Measurements from ENCODE around the gene ARMC3. TPM values are rescaled to one million over a fixed set of nuclear protein-coding genes. Genes with fewer than 3 reads are reported as not detected.

ARMC3 gene
- total and polyA plus RNA-seq, 4 donors = 0.05 TPM; not detected in 3

DNA sequence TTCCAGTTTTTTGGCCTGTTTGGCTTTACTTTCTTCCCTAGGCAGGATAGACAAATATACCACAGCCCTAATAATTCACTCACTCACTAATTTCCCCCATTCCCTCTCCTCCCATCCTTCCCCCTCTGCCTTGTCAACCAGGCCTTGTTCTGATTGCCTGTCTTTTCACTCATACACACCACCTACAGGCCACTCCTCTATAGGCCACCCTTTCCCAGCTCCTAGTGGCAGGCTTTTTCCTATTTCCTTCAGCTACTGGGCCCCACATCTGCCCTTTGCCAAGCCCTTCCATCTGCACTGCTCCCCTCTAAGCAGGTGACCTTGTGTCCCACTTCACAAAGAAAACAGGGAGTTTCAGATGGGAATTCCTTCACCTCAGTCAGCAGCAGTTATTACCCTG is 107.7 kb downstream of the ARMC3 start:
- H3K27me3 ChIP-seq (ENCODE audit: control insufficient read depth in 4 of 4, insufficient read depth in 4 of 4, low read length in 3 of 4) = no peaks in the 10 kb centered on the region
- no peaks in the 10 kb centered on the region for H3K36me3 ChIP-seq (ENCODE audit: control insufficient read depth in 4 of 4, insufficient read depth in 3 of 4, low read depth in 1 of 4, low read length in 3 of 4)
- H3K4me3 ChIP-seq (ENCODE audit: low read depth in 1 of 3, low read length in 3 of 3) = no peak overlapping the region
- H3K27ac ChIP-seq (ENCODE audit: low read depth in 1 of 2, low read length in 2 of 2) = no peak overlapping the region
- no peak overlapping the region for H3K9ac ChIP-seq (ENCODE audit: low read depth in 1 of 2, low read length in 2 of 2)
- peaks cover 0 to 2% (median 0%) of the 10 kb centered on the region in 4 donors for H3K9me3 ChIP-seq (ENCODE audit: control insufficient read depth in 4 of 4, low read length in 3 of 4)
- no peak for DNase-seq (ENCODE audit: low spot score)
- H3K4me1 ChIP-seq (ENCODE audit: control insufficient read depth in 4 of 4, insufficient read depth in 4 of 4, low read length in 3 of 4) = no peaks in the 10 kb centered on the region
- TF ChIP-seq RAD21 (IDR thresholded peaks at IDR 0.05) (no peak), EGR1 (IDR thresholded peaks at IDR 0.05; ENCODE audit: low read depth in 2 of 2) (no peak), SP1 (IDR thresholded peaks at IDR 0.05) (no peak), YY1 (IDR thresholded peaks at IDR 0.05) (no peak), JUND (IDR thresholded peaks at IDR 0.05) (no peak)
- TF ChIP-seq, protein P1, sequence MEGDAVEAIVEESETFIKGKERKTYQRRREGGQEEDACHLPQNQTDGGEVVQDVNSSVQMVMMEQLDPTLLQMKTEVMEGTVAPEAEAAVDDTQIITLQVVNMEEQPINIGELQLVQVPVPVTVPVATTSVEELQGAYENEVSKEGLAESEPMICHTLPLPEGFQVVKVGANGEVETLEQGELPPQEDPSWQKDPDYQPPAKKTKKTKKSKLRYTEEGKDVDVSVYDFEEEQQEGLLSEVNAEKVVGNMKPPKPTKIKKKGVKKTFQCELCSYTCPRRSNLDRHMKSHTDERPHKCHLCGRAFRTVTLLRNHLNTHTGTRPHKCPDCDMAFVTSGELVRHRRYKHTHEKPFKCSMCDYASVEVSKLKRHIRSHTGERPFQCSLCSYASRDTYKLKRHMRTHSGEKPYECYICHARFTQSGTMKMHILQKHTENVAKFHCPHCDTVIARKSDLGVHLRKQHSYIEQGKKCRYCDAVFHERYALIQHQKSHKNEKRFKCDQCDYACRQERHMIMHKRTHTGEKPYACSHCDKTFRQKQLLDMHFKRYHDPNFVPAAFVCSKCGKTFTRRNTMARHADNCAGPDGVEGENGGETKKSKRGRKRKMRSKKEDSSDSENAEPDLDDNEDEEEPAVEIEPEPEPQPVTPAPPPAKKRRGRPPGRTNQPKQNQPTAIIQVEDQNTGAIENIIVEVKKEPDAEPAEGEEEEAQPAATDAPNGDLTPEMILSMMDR (IDR thresholded peaks at IDR 0.05; ENCODE audit: low read depth, low read length, missing input control) = no peak
- TF ChIP-seq, protein P2, sequence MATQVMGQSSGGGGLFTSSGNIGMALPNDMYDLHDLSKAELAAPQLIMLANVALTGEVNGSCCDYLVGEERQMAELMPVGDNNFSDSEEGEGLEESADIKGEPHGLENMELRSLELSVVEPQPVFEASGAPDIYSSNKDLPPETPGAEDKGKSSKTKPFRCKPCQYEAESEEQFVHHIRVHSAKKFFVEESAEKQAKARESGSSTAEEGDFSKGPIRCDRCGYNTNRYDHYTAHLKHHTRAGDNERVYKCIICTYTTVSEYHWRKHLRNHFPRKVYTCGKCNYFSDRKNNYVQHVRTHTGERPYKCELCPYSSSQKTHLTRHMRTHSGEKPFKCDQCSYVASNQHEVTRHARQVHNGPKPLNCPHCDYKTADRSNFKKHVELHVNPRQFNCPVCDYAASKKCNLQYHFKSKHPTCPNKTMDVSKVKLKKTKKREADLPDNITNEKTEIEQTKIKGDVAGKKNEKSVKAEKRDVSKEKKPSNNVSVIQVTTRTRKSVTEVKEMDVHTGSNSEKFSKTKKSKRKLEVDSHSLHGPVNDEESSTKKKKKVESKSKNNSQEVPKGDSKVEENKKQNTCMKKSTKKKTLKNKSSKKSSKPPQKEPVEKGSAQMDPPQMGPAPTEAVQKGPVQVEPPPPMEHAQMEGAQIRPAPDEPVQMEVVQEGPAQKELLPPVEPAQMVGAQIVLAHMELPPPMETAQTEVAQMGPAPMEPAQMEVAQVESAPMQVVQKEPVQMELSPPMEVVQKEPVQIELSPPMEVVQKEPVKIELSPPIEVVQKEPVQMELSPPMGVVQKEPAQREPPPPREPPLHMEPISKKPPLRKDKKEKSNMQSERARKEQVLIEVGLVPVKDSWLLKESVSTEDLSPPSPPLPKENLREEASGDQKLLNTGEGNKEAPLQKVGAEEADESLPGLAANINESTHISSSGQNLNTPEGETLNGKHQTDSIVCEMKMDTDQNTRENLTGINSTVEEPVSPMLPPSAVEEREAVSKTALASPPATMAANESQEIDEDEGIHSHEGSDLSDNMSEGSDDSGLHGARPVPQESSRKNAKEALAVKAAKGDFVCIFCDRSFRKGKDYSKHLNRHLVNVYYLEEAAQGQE (IDR thresholded peaks at IDR 0.05) = no peak

DNA sequence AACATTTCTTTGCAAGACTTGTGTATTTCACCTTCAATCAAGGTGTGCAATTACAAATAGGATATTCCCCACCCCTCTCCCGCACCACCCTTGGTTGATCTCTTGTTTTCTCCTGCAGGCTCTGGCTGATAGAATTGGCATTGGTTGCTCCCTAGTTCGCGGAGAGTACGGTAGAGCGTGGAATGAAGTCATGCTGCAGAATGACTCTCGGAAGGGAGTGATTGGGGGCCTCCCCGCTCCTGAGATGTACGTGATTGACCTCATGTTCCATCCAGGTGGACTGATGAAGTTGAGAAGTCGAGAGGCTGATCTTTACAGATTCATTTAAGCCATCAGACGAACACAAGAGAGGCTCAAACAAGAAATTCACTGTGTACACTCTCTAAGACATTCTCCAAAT is 109.3 kb downstream of the ARMC3 start:
- H3K4me1 ChIP-seq (ENCODE audit: control insufficient read depth in 4 of 4, insufficient read depth in 4 of 4, low read length in 3 of 4) = no peaks in the 10 kb centered on the region
- 83% methylated on average over 10 of the region's 10 CpGs for WGBS
- TF ChIP-seq, protein P1 (IDR thresholded peaks at IDR 0.05; ENCODE audit: low read depth, low read length, missing input control) = no peak
- TF ChIP-seq, protein P3, sequence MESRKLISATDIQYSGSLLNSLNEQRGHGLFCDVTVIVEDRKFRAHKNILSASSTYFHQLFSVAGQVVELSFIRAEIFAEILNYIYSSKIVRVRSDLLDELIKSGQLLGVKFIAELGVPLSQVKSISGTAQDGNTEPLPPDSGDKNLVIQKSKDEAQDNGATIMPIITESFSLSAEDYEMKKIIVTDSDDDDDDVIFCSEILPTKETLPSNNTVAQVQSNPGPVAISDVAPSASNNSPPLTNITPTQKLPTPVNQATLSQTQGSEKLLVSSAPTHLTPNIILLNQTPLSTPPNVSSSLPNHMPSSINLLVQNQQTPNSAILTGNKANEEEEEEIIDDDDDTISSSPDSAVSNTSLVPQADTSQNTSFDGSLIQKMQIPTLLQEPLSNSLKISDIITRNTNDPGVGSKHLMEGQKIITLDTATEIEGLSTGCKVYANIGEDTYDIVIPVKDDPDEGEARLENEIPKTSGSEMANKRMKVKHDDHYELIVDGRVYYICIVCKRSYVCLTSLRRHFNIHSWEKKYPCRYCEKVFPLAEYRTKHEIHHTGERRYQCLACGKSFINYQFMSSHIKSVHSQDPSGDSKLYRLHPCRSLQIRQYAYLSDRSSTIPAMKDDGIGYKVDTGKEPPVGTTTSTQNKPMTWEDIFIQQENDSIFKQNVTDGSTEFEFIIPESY (IDR thresholded peaks at IDR 0.05) = no peak
- TF ChIP-seq, protein P4, sequence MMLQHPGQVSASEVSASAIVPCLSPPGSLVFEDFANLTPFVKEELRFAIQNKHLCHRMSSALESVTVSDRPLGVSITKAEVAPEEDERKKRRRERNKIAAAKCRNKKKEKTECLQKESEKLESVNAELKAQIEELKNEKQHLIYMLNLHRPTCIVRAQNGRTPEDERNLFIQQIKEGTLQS (IDR thresholded peaks at IDR 0.05) = no peak
- TF ChIP-seq, protein P5, sequence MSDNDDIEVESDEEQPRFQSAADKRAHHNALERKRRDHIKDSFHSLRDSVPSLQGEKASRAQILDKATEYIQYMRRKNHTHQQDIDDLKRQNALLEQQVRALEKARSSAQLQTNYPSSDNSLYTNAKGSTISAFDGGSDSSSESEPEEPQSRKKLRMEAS (IDR thresholded peaks at IDR 0.05) = no peak
- TF ChIP-seq GABPA (IDR thresholded peaks at IDR 0.05 in 1 of 2, conservative IDR thresholded peaks at IDR 0.05 in 1 of 2) = no peak
- TF ChIP-seq FOXA2 (IDR thresholded peaks at IDR 0.05) = no peak
- no peak for TF ChIP-seq NR2F2 (IDR thresholded peaks at IDR 0.05)
- TF ChIP-seq JUND (IDR thresholded peaks at IDR 0.05) = no peak
- TF ChIP-seq HNF4G (IDR thresholded peaks at IDR 0.05) = no peak
- no peak for TF ChIP-seq RAD21 (IDR thresholded peaks at IDR 0.05)
- TF ChIP-seq YY1 (IDR thresholded peaks at IDR 0.05) = no peak
- TF ChIP-seq, protein P2 (IDR thresholded peaks at IDR 0.05) = no peak
- no peak for TF ChIP-seq RXRA (IDR thresholded peaks at IDR 0.05)
- TF ChIP-seq TAF1 (conservative IDR thresholded peaks at IDR 0.05) = no peak
- TF ChIP-seq SP1 (IDR thresholded peaks at IDR 0.05) = no peak
- TF ChIP-seq FOXA1 (IDR thresholded peaks at IDR 0.05) = no peak
- no peak for TF ChIP-seq EGR1 (IDR thresholded peaks at IDR 0.05; ENCODE audit: low read depth in 2 of 2)
- no peak for DNase-seq (ENCODE audit: low spot score)
- H3K27me3 ChIP-seq (ENCODE audit: control insufficient read depth in 4 of 4, insufficient read depth in 4 of 4, low read length in 3 of 4) = no peaks in the 10 kb centered on the region
- H3K27ac ChIP-seq (ENCODE audit: low read depth in 1 of 2, low read length in 2 of 2) = no peak overlapping the region
- no peaks in the 10 kb centered on the region for H3K36me3 ChIP-seq (ENCODE audit: control insufficient read depth in 4 of 4, insufficient read depth in 3 of 4, low read depth in 1 of 4, low read length in 3 of 4)
- no peak overlapping the region for H3K4me3 ChIP-seq (ENCODE audit: low read depth in 1 of 3, low read length in 3 of 3)
- H3K9ac ChIP-seq (ENCODE audit: low read depth in 1 of 2, low read length in 2 of 2) = no peak overlapping the region
- H3K9me3 ChIP-seq (ENCODE audit: control insufficient read depth in 4 of 4, low read length in 3 of 4) = peaks cover 0 to 2% (median 0%) of the 10 kb centered on the region in 4 donors

Measured in liver (tissue), 9 donors.